PFSK-1 (cell line): ENCODE measurements around the gene JAKMIP1.

ENCODE experiments used
- SIN3A ChIP-seq: IDR thresholded peaks from 2 replicates; pipeline ENCODE4 v1.6.1; 2012; ENCODE audit warnings: mild to moderate bottlenecking, low read length, moderate library complexity, borderline replicate concordance; ENCODE audit not compliant: insufficient read depth
- TAF1 ChIP-seq: IDR thresholded peaks from 2 replicates; pipeline ENCODE4 v1.6.1; 2012; ENCODE audit warnings: low read length, control low read depth, borderline replicate concordance; ENCODE audit not compliant: insufficient read depth

GRCh38 chr4:6018331-6018730 is 182.0 kb downstream of the JAKMIP1 start, which contains the start of gene C4orf50:
- TF ChIP-seq SIN3A (no peak), TAF1 (no peak)
